ENCODE results near the gene MRPS21.

The MRPS21 gene

DNA sequence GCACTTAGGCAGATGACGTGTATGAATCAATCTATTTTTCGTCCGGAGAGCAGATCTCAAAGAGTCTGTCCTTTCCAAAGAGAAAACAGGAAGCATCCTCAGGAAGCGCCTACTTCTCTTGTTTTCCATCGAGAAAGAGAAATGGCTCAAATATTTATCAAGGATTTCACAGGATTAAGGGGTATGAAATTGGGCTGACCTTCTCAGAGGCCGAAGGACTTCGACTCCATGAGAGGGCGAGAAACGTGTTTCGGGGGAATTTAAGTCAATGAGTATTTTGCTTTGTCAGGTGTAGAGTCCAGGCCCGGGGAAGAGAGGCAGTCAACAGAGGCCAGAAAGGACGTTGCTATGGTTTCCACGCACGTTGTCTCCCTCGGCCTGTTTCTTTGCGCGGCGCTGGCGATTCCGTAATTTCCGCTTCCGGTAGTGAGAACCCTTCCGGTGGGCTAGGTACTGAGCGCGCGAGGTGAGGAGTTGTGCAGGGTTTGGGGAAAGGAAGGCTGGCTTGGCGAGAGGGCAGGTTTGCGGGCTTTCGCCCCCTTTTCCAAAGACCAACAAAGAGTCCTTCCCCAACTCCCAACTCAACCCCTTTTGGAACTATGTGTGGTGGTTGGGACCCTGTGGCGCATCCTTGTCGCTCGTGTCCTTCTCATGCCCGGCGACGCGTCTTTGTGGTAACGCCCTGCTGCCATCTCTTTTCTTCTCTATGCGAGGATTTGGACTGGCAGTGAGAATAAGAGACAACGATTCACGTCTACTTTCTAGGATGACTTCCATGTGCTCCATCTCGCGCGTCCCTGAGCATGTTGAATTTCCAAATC lies at the start of gene MRPS21:
TSS of gene MRPS21 (plus strand) at position 429 of the 821 bp plus-strand sequence. CDS start 506 bp downstream, outside the sequence.
- DNase-seq (ENCODE audit: low read depth) = peak; percentile 91

DNA sequence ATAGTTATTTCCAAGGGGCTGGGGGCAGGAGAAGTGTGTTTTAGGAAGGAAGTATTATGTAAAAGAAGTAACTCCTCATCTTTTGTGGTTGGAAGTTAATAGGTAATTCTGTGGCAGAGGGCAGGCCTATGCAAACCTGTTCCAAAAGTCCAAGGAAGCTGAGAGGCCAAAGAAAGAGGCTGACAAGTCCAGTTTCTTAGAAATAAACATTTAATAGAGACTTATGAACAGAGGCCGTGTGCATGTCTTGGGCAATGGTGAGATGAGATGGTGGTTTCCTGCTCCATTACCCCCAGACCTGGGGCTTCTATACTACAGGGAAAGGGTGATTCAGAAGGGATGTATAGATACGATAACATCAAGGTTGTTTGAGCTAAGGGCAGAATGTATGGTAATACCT lies 43.7 kb upstream of the MRPS21 start:
- no peak for DNase-seq (ENCODE audit: low read depth)

- DNase-seq (ENCODE audit: low read depth) = no peak
These were observed 37.5 kb upstream of the MRPS21 start for GRCh38 chr1:150256198-150256553.

- DNase-seq (ENCODE audit: low read depth) = no peak
These were observed 36.9 kb upstream of the MRPS21 start for GRCh38 chr1:150256554-150257341.

DNA sequence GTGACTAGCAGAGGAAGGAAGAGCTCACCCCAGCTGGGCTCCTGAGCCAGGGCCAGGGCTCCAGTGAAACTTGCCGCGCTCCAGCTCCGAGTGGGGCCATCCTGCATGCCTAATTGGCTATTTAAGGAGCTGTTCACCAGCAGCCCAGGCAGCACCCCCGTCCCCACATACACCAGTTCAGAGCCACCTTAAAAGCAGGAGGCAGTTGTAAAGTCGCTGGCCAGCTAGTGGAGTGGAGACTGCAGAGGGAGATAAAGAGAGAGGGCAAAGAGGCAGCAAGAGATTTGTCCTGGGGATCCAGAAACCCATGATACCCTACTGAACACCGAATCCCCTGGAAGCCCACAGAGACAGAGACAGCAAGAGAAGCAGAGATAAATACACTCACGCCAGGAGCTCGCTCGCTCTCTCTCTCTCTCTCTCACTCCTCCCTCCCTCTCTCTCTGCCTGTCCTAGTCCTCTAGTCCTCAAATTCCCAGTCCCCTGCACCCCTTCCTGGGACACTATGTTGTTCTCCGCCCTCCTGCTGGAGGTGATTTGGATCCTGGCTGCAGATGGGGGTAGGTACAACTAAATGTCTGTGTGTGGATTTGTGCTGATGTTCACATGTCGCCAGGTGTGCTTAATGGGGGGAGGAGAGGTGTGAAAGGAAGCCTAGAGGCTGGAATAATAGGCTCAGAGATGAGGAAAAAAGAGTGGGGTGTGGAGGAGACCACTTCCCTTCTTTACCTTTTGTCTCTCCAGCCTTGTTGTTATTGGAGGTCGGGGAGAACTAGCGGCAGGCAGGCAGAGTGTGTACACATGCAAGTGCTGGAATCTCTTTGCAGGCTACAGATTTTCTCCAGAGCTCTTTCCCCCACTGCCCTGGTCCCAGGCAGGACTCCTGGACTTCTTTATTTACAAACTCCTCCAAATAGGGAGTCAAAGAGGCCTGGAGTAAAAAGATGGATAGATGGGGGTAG lies 35.8 kb upstream of the MRPS21 start, which contains the start of gene CA14:
TSS of gene CA14 (plus strand) at position 151 of the 962 bp plus-strand sequence. CDS start at position 506, 355 bp downstream.
- DNase-seq (ENCODE audit: low read depth) = no peak

GRCh38 chr1:150259217-150259616 lies 34.4 kb upstream of the MRPS21 start:
- DNase-seq (ENCODE audit: low read depth) = no peak

DNA sequence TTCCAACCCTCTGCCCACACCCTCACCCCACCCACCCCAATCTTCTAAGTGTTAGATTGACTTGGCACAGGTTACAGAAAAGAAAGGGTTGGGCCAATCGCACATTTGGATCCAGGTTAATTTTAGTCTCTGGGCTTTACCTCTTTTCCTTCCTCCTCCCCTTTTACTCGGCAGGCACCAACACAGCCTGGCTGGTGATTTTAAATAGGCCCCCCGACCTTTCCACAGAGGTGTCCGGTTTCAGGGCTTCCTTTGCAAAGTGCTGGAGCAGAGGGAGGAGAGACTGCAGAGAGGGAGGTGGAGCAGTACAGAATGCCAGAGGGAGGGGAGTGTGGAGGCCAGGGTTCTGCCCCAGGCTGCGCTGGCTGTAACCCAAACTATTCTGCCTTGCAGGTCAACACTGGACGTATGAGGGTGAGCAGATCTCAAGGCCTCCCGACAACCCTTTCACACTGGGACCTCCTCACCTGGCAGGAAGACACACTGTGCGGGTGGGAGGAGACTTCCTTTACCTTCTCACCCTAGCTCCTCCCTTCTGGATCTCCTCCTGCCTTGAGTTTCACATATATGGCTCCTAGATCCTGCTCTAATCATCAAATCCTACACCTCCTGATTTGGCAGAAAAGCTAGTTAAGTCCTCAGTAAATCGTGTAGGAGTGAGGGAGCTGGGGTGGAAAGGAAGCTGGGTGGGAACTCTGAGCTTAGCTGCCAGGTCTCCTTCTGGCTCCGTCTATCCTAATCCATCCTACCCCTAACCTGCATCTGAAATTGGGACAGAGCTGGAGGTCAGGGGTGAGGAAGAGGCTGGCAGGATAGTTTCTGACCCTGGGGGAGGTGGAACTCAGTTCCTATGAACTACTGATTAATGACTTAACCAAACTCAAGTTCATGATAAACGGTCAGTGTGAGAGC lies 33.6 kb upstream of the MRPS21 start:
- DNase-seq (ENCODE audit: low read depth) = no peak

DNA sequence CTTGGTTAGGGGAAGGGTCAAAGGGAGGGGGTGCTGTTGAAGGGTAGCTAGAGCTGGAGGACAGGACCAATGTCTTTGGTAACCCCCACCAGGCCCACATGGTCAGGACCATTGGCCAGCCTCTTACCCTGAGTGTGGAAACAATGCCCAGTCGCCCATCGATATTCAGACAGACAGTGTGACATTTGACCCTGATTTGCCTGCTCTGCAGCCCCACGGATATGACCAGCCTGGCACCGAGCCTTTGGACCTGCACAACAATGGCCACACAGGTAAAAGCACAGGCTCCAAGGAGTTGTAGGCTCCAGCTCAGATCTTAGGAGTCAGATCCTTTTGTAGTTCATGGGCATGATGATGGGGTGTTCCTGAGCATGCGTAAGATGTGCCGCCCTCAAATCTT lies 32.3 kb upstream of the MRPS21 start:
- DNase-seq (ENCODE audit: low read depth) = no peak

GRCh38 chr1:150262388-150263320 lies 31.0 kb upstream of the MRPS21 start:
- DNase-seq (ENCODE audit: low read depth) = no peak

DNA sequence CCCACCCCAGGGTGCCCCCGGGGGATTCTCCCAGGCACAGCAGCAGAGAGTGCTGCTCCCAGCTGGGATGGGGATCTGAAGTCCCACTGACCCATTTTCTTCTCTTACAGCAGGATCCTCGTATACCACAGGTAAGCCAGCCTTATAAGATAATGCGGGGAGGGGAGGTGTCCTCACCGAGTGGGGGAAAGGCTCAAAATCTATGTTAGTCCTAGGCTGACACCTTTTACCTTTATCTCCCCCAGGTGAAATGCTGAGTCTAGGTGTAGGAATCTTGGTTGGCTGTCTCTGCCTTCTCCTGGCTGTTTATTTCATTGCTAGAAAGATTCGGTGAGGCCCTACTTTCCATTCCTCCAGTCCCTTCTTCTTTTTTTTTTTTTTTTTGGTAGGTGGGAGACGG lies 30.1 kb upstream of the MRPS21 start:
- no peak for DNase-seq (ENCODE audit: low read depth)

- DNase-seq (ENCODE audit: low read depth) = no peak
These were observed 25.8 kb upstream of the MRPS21 start for GRCh38 chr1:150267896-150268295.

- peak; percentile 31 for DNase-seq (ENCODE audit: low read depth)
These were observed 25.3 kb upstream of the MRPS21 start for GRCh38 chr1:150268340-150268704.

GRCh38 chr1:150268705-150269403 lies 24.8 kb upstream of the MRPS21 start, which contains the start of gene APH1A:
Gene APH1A, minus strand, starts transcription at chr1:150269016. Its CDS starts 206 bp downstream, at chr1:150268810.
- DNase-seq (ENCODE audit: low read depth) = peak; percentile 98

- no peak for DNase-seq (ENCODE audit: low read depth)
These were observed 24.2 kb upstream of the MRPS21 start for GRCh38 chr1:150269451-150269850.

DNA sequence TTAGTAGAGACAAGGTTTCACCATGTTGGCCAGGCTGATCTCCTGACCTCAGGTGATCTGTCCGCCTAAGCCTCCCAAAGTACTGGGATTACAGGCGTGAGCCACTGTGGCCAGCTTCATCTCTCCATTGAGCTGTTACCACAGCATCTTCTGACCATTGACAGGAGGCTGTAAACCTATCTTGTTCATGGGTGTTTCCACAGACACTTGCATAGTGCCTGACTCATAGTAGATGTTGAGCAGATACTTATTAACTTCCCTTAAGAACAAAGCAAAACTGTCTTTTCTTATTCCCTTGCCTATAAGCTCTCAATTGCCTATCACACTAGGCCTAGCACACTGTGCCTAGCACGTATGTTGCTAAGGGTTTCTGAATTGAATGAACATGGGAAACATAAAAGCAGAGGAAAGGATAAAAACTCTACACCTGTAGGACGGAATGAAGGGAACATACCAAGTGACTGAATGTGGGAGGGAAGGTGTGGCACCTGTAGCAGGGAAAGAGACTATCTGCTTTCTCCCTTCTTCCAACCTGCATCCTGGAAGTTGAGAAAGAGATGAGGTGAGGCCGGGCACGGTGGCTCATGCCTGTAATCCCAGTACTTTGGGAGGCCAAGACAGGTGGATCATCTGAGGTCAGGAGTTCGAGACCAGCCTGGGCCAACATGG lies 22.2 kb upstream of the MRPS21 start:
- no peak for DNase-seq (ENCODE audit: low read depth)

- DNase-seq (ENCODE audit: low read depth) = peak; percentile 25
These were observed 20.4 kb upstream of the MRPS21 start for GRCh38 chr1:150273311-150273710.

DNA sequence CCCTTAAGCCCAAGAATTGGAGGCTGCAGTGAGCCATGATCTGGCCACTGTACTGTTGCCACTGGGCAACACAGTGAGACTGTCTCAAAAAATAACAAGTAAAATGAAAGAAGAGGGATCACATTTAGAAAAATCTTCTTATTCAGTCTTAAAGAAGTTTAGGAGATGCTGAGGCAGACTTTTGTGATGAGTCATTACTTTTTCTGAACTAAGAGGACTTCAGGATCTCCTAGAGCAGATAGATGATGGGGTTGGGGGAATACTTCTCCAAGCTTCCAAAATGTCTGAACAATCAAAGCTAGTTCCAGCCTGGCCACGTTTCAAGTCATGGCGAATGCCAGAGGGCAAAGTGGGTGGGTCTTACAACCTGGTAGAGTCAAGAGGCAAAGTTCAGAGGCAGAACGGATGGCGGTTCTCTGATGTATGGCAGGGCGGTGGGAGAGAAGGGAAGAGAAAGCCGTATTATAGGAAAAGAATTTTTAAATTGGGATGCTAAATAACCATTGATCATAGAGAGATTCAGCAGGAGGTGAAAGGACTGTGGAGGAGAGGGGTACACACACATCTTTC lies 13.4 kb upstream of the MRPS21 start:
- DNase-seq (ENCODE audit: low read depth) = no peak

DNA sequence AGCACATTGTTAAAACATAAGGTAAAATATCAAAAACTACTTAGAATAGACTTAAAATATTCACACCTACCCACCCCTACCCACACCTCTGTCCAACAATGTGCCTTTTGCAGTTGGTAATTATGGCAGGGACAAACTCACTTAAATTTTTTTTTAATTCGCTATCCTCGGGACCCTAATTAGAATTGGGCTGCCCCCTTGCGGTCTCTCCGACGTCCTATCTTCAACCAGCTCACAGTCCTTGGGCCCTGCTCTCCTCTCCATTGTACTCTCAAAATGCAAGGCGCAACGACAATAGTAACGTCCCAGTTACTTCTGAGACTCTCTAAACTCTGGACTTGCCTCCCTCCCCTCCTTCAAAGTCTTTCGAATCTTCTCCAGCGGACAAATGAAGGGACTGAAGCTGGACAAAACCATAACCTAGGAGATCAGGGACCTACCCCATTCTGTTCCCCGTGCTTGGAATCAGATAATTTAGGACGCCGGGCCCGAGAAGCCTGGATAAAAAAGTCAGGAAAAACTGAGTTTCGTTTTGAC lies 12.4 kb upstream of the MRPS21 start:
- DNase-seq (ENCODE audit: low read depth) = peak; percentile 73
